HG03066 (cell line): Measurements from ENCODE around the gene POU2F2.
"Not testable (repeated sequence)": the region's sequence is repeated elsewhere in the genome, so short reads cannot be mapped to it uniquely, and the experiment has no call there.

Source experiments
- ATAC-seq: cut with Tn5 transposase; IDR thresholded peaks from one replicate; pipeline ENCODE4 v1.9.1; 2021; ENCODE audit warnings: low read depth; ENCODE audit not compliant: unreplicated experiment

The POU2F2 gene

DNA sequence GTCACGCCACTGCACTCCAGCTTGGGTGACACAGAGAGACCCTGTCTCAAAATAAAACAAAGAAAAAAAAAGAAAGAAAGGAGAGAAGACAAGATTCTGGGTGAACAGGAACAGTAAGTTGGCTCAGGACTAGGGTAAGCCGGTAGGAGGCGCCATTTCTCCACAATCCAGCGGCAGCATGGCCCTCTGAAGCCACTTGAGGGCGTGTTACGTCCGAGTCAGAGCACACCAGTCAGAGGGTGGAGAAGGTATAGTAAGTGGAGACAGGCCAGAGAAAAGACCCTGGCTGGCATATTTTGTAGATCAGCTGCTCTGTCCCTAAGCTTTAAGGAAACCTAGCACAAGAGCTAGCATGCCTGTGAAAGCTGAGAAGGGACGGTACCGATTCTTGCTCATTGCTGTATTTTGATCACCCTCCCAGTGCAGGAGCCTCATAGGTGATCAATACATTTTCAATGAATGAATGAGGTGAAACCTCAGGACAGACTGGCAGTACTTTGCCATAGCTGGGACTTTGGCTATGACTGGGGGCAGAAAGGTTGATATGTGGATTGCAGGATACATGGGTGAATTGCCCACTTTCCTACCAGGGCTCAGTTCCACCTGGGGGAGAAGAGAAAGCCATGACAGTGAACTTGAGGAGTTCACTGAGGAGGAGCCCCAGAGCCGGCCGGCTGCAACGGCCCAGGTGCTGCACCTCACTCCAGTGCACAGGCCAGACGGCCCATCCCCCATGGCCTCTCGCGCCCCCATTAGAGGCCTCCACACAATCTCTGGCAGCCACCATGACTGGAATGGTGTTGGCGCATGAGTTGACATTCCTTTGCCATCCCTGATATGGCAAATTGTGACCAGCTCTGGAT is 23.5 kb downstream of the POU2F2 start:
- no peak for ATAC-seq

DNA sequence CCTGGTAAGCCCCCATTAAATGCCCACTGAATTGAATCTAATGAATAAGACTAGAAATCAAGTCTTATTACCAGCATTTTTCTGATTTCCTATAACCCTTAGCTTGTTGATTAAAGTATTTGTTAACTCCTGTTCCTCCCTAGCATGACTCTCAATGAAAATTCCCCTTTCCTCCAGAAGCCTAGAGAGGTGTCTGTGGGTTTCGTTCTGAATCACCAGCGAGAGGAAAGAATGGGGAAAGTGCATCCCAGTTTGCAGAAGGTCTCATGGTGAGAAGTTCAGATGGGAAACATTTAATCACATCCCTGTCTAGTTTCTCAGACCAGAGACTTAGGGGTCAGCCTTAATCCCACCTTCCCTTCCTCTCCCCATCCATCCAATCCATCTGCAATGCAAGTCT is 26.9 kb downstream of the POU2F2 start:
- no peak for ATAC-seq

DNA sequence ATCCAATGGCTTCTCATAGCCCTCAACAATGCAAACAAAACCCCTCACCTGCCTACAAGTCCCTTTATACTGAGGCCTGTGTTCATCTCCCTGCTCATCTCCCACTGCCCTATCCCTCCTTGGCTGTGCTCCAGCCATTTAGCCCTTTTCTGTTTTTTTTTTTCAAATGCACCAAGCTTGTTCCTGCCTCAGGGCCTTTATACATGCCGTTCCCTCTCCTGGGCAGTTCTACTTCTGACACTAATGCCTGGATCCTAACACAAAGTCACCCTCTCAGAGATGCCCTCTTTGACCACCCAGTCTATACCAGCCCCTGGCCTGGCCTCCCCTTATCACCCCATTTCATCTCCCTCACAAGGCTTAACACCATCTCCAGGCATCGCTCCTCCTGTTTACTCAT is 29.4 kb downstream of the POU2F2 start:
- no peak for ATAC-seq

DNA sequence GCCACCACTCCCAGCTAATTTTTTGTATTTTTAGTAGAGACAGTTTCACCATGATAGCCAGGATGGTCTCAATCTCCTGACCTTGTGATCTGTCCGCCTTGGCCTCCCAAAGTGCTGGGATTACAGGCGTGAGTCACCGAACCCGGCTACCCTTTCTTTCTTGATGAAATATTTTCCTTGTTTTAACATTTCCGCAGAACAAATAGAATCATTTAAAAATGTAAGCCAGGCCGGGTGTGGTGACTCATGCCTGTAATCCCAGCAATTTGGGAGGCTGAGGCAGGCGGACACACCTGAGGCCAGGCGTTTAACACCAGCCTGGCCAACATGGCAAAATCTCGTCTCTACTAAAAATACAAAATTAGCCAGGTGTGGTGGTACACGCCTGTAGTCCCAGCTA is 32.0 kb downstream of the POU2F2 start:
- not testable (repeated sequence) for ATAC-seq

DNA sequence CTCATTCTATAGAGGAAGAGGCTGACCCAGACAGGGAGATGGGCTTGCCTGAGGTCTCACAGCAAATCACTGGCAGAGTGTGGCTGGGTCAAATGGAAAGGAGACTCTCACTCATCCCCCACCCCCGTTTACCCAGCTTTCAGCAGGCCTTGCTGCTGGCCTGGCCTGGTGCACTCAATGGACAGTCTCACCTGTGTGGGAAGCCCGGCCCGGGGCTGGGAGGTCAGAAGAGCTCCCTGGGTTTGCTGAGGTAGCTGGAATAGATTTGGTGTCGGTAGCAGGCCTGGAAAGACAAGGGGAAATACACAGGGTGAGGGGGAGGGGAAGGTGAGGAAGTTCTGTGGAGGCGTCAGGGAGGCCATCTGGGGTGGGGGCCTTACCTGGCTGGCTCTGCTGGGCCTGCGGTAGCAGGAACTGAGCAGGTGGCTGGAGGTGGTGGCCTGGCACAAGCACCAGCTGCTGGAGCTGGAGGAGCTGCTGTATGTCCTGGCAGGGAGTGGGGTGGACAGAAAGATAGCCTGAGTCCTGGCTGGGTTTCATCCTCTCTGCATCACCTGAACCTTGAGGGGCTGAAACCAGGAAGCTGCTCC is 32.8 kb downstream of the POU2F2 start:
- ATAC-seq: no peak

DNA sequence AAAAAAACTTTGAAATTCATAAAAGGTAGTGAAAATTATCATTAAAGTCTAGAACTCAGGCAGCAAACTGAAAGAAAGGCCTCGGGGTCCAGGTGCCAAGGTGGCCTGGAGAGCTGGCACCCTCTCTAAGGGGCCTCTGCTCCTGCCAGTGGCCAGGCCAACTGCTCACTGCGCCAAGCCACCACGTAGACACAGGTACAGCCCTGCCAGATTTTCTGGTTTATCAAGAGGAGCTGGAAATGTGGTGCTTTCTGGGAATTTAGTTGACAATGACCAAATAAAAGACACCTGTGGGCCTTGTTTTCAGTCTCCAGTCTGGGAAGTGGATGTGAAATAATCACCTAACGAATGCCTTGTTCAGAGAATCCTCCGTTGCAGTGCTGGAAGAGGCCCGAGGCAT is 33.5 kb downstream of the POU2F2 start:
- no peak for ATAC-seq

DNA sequence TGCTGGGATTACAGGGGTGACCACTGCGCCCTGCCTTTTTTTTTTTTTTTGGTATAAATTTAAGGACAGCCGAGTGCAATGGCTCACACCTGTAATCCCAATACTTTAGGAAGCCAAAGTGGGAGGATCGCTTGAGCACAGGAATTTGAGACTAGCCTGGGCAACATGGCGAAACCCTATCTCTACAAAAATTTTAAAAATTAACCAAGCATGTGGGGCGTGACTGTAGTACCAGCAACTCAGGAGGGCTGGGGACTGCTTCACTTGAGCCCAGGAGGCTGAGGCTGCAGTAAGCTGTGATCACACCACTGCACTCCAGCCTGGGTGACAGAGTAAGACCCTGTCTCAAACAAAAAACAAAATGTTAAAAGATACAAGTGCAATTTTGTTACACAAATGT is 34.8 kb downstream of the POU2F2 start:
- no peak for ATAC-seq

DNA sequence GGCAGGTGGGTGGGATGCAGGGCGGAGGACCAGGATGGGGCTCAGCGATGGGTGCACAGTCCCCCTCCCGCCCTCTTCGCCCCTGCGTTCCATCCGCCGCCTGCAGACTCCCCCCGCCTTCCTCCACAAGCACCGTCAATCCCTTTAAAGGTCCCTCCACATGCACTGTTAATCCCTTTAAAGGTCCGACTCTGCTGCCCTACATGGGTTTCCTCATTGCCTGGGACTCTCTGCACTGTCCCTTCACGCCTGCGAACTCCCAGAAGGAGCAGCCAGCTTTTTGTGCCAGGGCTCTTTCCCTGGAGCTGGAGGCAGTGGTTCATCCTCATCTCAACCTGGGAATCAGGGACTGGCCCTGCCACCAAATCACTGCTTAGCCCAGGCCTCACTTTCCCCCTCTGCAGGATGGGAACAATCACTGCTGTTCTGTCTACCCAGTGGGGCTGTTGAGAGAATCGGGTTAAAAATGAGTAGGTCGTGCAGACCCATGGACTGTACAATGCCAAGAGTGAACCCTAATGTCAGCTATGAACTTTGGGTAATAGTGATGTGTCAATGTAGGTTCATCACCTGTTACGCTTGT is 35.9 kb downstream of the POU2F2 start:
- no peak for ATAC-seq

DNA sequence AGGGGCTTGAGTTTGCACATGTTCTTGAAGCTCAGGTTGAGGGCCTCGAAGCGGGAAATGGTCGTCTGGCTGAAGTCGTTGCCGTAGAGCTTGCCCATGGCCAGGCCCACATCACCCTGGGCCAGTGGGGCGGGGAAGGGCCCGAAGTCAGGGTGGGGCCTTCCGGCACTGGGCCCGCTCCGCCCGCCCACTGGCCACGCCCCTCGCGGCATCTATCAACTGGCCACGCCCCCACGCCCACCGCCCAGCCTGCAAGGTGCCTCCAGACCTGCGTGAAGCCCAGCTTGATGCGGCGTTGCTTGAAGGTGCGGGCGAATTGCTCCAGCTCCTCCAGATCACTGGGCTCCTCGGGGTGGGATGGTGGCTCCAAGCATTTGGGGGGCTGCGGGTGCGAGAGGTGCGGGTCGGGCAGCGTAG is 36.4 kb downstream of the POU2F2 start:
- ATAC-seq: no peak

DNA sequence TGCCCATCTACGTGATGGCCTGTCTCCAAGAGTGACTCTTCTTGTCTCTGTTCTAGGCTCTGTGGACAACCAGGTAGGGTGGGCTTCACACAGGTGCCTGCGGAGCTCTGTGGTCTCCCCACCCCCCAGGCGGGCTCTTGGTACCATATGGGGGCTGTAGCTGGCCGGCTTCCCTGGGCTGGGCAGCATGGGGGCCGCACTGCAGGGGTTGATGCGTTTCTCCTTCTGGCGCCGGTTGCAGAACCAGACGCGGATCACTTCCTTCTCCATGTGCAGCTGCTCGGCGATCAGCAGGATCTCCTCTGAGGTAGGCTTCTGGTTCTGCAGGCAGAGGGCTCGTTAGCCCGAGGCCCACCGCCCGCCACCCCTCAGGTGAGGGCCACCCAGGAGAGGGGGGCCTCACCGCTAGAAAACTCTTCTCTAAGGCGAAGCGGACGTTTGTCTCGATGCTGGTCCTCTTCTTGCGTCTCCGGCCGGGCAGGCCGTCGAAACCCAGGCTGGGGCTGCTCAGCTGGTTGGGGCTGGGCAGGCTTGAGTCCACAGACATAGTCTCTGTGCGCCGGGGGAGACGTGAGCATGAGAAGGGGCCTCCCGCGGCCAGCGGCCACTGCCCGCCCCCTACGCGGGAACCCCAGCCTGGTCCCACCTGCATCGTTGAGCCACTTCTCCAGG is 37.0 kb downstream of the POU2F2 start:
- no peak for ATAC-seq

DNA sequence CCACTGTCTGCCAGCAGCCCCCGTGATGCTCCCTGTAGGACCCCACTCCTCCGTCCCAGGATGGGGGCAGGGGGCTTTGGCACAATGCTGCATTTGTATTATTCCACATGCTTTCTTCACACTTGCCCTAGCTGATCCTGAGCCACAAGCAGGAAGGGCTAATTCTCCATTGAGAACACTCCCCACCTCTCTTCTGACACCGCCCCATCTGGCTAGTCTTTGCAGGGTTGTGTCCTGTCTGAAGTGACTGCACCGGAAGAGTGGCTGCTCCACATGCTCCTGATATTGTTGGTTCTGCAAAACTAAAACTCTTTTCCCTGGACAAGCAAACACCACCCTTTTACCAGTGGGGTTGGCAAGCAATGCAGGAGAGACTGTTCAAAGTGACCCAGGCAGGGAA is 38.3 kb downstream of the POU2F2 start:
- ATAC-seq: no peak

DNA sequence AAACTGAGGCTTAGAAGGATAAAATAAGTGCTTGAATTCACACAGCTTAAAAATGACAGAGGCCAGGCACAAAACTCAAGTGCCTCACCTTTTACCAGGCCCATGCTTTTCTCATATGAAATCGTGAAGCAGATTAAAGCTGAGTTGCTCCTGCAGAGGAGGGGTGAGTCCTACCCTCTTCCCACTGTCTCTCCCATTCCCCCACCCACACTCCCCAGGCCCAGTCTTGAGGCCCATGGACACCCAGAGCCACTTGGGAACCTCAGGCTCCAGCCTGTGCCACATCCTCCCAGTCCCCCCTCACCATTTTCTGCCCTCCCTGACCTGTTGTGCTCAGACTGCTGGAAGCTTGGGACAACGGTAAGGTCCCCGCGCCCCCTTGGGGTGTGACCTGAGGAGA is 38.7 kb downstream of the POU2F2 start:
- no peak for ATAC-seq

DNA sequence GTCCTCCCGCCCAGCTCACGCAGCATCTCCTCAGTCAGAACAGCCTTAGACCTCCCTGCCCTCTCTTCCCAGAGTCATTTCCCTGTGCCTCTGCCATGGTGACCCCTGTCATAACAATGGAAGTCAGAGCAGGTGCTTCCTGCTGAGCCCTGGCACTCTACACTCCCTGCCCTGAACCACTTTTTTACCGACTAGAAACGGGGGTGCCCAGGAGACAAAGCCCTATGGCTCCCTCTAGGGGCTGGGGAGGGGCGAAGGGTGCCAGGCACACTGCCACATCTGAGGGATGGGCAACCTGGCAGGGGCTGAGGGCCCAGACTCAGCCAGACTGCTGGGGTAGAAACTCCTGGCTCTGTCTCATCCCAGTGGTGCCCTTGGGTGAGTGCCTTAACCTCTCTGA is 39.9 kb downstream of the POU2F2 start:
- no peak for ATAC-seq

DNA sequence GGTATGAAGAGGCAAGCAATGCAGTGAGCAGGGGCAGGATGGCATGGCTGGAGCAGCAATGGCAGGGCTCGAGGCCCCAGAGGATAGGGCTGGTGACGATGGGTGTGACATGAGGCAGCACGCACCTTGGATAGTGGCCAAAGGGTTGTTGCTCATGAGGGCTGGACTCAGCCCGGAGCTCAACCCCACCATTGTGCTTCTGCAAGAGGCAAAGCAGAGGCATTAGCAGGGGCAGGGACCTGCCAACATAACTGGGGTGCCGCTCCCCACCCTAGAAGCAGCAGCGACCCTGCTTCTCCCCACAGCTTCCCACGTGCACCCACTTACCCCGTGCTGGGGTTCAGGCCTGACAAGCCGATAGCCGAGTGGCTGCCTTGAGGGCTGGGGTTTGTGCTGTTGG is 40.5 kb downstream of the POU2F2 start:
- ATAC-seq: no peak

DNA sequence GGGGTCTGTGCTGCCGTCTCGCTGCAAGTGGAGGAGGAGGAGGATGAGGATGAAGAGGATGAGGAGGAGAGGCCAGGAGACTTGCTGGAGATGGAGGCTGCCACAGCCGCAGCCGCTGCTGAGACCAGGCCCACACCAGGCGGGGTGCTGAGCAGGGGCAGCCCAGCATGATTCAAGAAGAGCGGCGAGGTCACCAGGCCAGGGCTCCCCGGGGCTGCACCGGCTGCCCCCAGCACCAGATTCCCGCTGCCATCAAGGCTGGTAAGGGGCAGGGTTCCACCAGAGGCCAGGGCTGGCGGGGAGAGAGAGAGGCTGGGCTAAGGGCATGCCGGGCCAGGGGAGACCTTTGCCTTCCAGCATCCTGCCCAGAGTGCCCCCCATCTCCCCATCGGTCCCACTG is 40.9 kb downstream of the POU2F2 start:
- no peak for ATAC-seq

DNA sequence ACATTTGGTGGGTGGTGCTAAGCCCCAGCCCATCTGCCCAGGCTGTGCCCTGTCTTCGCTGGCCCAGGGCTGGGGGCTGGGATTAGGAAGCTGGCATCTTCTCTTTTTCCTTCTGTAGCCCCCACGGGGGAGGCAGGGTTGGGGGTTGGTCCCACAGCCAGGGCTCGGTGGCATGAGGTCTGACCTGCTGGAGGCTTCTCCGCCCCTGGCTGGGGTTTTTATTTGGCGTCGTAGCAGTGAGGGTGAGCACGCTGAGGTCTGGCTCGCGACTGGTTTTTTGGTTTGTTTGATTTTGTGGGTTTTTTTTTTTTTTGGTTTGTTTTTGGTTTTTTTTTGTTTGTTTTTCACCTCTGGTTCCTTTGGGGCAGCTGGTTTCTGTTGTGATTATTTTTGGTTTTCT is 41.6 kb downstream of the POU2F2 start:
- no peak for ATAC-seq

DNA sequence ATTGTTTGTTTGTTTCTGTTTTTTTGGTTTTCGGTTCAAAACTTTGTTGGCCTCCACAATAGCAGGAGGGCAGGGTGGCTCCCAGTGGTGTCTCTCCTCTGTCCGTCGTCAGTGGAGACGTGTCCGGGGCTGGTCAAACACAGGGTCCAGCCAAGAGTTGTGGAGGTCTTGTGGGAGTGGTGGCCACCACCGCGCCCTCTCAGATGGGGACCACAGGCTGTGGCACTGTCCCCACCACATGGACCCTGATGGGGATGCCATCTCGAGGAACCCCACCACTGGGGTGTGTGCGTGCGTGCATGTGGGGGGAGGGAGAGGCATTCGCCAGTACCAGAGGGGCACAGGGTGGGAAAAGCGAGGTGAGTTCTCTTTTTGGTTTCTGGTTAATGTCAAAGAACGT is 42.5 kb downstream of the POU2F2 start:
- ATAC-seq: no peak

DNA sequence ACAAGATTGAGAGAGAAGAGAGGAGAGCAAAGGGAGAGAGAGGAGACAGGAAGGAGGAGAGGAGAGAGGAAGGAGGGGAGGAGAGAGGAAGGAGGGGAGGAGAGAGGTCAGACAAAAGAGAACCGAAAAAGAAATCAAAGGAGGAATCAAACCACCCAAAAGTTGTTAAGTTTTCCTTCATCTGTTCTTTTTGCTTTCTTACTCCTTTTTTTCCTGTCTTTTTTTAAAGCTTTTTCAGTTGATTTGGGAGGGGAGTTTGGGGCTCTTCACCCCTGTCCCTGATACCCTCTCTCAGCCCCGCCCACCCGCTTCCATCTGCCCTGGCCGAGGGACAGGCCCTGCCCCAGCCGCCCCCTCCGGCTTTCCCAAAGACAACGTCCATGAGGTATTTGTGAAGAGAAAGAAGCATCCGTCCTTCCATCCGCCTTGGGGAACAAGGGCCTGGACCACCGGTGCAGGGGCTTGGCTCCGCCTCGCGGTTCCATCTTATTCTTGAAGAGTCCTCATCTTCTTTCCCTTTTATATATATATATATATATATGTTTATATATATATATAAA is 43.0 kb downstream of the POU2F2 start:
- no peak for ATAC-seq

DNA sequence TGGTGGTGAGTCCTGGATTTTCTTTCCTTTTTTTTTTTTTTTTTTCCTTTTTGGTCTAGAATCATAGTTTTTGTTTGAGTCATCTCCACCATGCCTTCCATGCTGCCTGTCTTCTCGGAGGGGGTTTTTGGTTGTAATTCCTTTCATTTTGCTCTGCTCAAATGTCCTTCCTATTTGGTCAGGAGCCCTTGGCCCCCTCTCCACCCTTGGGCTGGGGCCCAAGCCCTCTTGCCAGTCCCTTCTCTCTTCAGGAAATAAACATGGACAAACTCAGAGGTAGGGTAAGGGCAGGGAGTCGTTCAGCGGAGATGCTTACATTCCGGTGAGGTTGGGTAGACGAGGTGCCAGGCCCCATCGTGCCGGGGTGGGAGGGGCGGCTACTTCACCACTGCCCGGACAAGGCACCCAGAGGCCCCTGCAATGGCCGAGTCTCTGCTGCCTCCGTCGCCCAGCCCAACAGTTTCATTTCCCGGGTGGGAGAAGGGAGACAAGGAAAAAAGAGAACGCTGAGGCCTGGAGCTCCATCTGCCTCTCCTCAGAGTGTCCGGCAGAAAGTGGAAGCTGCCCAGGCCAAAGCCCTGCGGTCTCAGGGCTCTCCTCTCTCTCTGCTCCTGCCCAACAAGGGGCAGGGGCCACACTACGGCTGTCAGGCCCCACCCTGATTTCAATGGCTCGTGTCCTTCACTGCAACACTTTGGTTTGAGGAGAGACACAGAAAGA is 43.6 kb downstream of the POU2F2 start:
- no peak for ATAC-seq

DNA sequence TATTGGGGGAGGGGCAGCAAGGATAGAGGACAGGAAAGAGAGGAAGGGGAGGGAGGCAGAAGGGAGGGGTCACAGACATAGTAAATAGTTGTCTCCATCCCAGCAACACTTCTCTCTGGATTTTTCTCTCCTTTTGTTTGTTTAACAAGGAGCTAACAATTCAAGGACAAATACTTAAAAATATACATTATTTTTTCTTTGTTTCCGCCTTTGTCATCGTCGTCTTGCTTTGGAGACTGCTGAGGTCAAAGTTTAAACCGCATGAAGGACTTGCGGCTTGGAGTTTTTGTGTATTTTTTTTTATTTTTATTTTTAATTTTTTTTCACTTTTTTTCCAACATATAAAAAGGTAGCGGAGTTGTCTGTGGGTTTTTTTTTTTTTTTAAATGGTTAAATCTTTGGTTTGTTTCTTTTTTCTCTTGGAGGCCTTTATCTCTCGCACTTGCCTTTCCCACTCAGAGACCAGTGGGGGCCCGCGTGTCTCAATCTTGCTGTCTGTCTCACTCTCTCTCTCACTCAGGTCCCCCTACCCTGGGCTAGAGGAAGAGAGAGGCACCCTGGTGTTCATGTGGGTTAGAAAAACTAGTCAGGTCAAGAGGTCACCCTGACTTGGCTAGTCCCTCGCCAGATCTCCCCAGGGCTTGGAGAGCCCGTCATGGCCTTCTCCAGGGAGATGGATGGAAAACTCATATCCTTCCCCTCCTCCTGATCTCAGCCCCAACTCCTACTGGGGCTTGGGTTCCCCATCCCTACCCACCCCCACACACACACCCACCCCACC is 45.3 kb downstream of the POU2F2 start:
- no peak for ATAC-seq
